Measurements from ENCODE around the gene TARM1. TPM values are rescaled to one million over a fixed set of nuclear protein-coding genes. Genes with fewer than 3 reads are reported as not detected.

TARM1 gene
- total and polyA plus RNA-seq, 2 of the 8 experiments (the other 6 are each of a cell fraction or from before 2014, with no cell fraction given) = not detected

DNA sequence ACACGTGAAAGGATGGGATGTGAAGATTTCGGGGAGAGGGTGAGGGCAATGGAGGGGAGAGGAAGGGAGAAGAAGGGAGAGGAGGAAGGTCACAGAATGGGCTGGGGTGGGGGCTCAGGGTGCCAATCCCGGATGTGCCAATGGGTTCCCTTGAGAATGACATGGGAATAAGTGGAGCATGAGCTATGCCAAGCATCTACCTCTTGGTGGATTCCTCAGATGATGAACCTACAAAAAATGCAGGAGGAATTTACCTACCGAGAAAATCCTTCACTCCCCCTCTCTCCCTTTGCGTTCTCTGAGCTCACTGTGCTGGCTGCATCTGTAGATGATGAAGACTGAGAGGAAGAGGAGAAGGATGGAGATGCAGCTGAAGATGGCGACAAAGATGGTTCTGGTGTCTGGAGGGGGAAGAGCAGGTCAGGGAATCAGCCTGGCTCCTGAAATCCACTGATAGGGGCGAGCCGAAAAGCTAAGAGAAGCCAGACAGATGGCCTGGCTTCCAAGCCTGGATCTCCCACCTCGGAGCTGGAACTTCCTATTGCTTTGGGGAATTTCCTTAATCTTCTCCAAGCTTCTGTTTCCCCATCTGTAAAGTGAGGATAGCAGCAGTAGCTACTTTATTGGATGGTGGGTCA, 39.1 kb downstream of the TARM1 start:
- H4K20me1 ChIP-seq (replicated peaks in 1 of 2; ENCODE audit: control insufficient read depth in 1 of 2, insufficient read depth in 2 of 2, low read length in 2 of 2) = no peaks in the 10 kb centered on the region
- no peak overlapping the region for H3K56ac ChIP-seq (replicated peaks; ENCODE audit: insufficient read length, low read depth, low read length)
- H3K4me2 ChIP-seq (ENCODE audit: insufficient read depth in 1 of 2, low read depth in 2 of 2, low read length in 2 of 2) = peak overlapping the region in 1 of 2 experiments; percentile 11; a peak in 1 of 4 replicates
- H3K18ac ChIP-seq (ENCODE audit: extremely low read depth, low read length) = peak overlapping the region; percentile 17; the same call in 1 of the 2 replicates
- H3K27me3 ChIP-seq (replicated peaks in 1 of 4; ENCODE audit: control insufficient read depth in 3 of 4, extremely low read depth in 1 of 4, insufficient read depth in 3 of 4, low read length in 3 of 4) = no peaks in the 10 kb centered on the region
- peak overlapping the region; percentile 70 for H4K91ac ChIP-seq (replicated peaks; ENCODE audit: insufficient read length, low read length)
- H3K79me2 ChIP-seq (ENCODE audit: control insufficient read depth in 1 of 2, insufficient read depth in 2 of 2, low read length in 2 of 2) = no peaks in the 10 kb centered on the region
- peak overlapping the region; percentile 79 for H2AFZ ChIP-seq (ENCODE audit: low read length)
- H3K23me2 ChIP-seq (ENCODE audit: low read depth, low read length) = peaks cover 2% of the 10 kb centered on the region; the same call in 1 of the 2 replicates
- peak overlapping the region; percentile 83; the same call in 1 of the 2 replicates for H2BK20ac ChIP-seq (ENCODE audit: low read length)
- 74% methylated on average over 8 of the region's 9 CpGs; no CpG with 5 or more reads in 1 of the 2 experiments for WGBS, 2 experiments (ENCODE audit: extremely low coverage in 1 of 2, insufficient coverage in 1 of 2, insufficient read length in 1 of 2, insufficient replicate concordance in 2 of 2, low coverage in 1 of 2, low lambda C conversion rate in 2 of 2, missing lambda C conversion rate in 1 of 2)
- no peaks in the 10 kb centered on the region for H3K79me1 ChIP-seq (ENCODE audit: low read depth, low read length)
- H4K8ac ChIP-seq (ENCODE audit: extremely low read depth, insufficient read depth, low read length) = no peak overlapping the region
- H3K4me1 ChIP-seq (replicated peaks in 1 of 4; ENCODE audit: control insufficient read depth in 3 of 4, insufficient read depth in 4 of 4, low read length in 3 of 4) = peaks cover 0 to 3% (median 0%) of the 10 kb centered on the region in 4 experiments; a peak in 2 of 7 replicates
- H3K36me3 ChIP-seq (ENCODE audit: control insufficient read depth in 2 of 4, insufficient read depth in 4 of 4, low read length in 3 of 4) = no peaks in the 10 kb centered on the region
- H3K4ac ChIP-seq (replicated peaks; ENCODE audit: insufficient read length, low read depth, low read length) = no peak overlapping the region
- no peak overlapping the region for H2AK5ac ChIP-seq (ENCODE audit: low read depth, low read length)
- TF ChIP-seq SAP30 (IDR thresholded peaks at IDR 0.05; ENCODE audit: insufficient read depth, insufficient replicate concordance, low read length) (no peak), TEAD4 (IDR thresholded peaks at IDR 0.05; ENCODE audit: low read depth, low read length) (no peak), EGR1 (IDR thresholded peaks at IDR 0.05; ENCODE audit: borderline replicate concordance, low read depth, low read length) (no peak), CTBP2 (IDR thresholded peaks at IDR 0.05; ENCODE audit: borderline replicate concordance, insufficient read depth, insufficient read length, low read length) (no peak), BCL11A (IDR thresholded peaks at IDR 0.05; ENCODE audit: low read depth in 2 of 2, low read length in 2 of 2) (no peak), CBX8 (IDR thresholded peaks at IDR 0.05; ENCODE audit: borderline replicate concordance, low read depth, low read length) (no peak), JUN (IDR thresholded peaks at IDR 0.05; ENCODE audit: low read depth, low read length) (no peak), JUND (IDR thresholded peaks at IDR 0.05; ENCODE audit: low read length) (no peak), ASH2L (IDR thresholded peaks at IDR 0.05; ENCODE audit: low read length) (no peak), SUZ12 (IDR thresholded peaks at IDR 0.05; ENCODE audit: low read length) (no peak)
- H2BK15ac ChIP-seq (ENCODE audit: low read length) = no peak overlapping the region
- no peak overlapping the region for H3K4me3 ChIP-seq (ENCODE audit: extremely low read depth in 1 of 4, insufficient read depth in 2 of 4, low read depth in 3 of 4, low read length in 4 of 4)
- H3K9me3 ChIP-seq (ENCODE audit: insufficient read depth in 2 of 2, low read depth in 1 of 2, low read length in 1 of 2) = no peaks in the 10 kb centered on the region
- DNase-seq (ENCODE audit: low read depth in 1 of 2, low spot score in 2 of 2) = no peak
- H2BK120ac ChIP-seq (replicated peaks; ENCODE audit: low read depth, low read length) = no peak overlapping the region
- H2BK5ac ChIP-seq (ENCODE audit: low read depth, low read length) = peak overlapping the region; percentile 50; the same call in 1 of the 2 replicates
- FAIRE-seq = no peak
- H3K9ac ChIP-seq (replicated peaks in 1 of 4; ENCODE audit: extremely low read depth in 1 of 4, low read depth in 3 of 4, low read length in 3 of 4) = no peak overlapping the region
- no peak overlapping the region for H3K23ac ChIP-seq (ENCODE audit: insufficient read length)
- no peak overlapping the region for H3K27ac ChIP-seq (ENCODE audit: low read depth, low read length)
- H4K5ac ChIP-seq (ENCODE audit: insufficient read length, low read depth, low read length) = no peak overlapping the region
- CTCF ChIA-PET (ENCODE audit: partially characterized antibody) = interaction anchor here (0.6 to 2.4 kb wide), 11 partner anchors 11 to 246 kb away, joined by 3 to 10 read pairs (median 3); no protein-coding TSS in a partner anchor
- H3K14ac ChIP-seq (ENCODE audit: insufficient read length) = no peak overlapping the region
- POLR2A ChIA-PET (ENCODE audit: partially characterized antibody) = interaction anchor here (0.8 to 1.3 kb wide), 4 partner anchors 12 to 134 kb away, joined by 3 read pairs; partner anchors contain the start of gene TFPT
- peak overlapping the region; percentile 82 for H2BK12ac ChIP-seq (ENCODE audit: low read depth, low read length)
